ENCODE data around the gene TOP3B. TPM values are rescaled to one million over a fixed set of nuclear protein-coding genes. Genes with fewer than 3 reads are reported as not detected.

The TOP3B gene
- total and polyA plus RNA-seq, 4 donors, result 6.0 to 26.9 (median 8.8) TPM

DNA sequence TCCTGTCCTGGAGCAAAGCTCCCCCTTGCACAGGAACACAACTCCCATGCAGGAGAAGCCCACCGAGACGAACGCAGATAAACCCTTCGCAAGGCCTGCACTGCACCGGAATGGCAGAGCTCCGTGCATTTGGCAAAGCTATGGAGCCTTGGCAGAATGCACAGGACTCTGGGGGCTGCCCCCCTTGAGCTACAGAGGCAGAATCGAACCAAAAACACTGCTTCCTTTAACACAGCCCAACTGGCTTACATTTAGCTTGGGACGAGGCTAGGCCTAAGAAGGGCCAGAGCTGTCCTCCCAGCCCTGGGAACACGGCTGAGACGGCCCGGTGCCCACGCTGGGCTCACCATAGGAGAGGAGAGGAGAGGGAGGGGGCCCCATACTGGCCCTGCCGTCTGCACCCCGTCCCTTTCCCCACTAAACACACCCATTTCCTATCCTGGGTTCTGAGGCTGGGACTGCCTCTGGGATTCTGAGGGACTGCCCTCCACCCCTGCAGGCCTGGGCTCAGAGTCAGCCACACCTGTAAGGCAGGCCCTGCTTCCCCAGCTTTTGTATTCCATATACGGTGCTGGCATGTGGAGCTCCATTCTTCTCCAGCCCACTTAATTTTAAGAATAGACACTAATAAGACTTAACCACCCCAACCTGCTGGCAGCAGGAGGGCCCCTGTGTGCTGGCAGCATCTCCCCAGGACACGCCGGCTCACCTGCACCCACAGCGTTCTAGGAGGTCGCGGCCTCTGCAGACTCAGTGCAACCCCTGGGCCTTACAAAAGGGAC, 62.9 kb downstream of the TOP3B start:
- H3K27me3 ChIP-seq (ENCODE audit: control insufficient read depth in 4 of 4, insufficient read depth in 4 of 4, low read length in 3 of 4), result no peaks in the 10 kb centered on the region
- no peak overlapping the region for H3K4me3 ChIP-seq (ENCODE audit: low read depth in 1 of 3, low read length in 3 of 3)
- no peaks in the 10 kb centered on the region for H3K4me1 ChIP-seq (ENCODE audit: control insufficient read depth in 4 of 4, insufficient read depth in 4 of 4, low read length in 3 of 4)
- H3K27ac ChIP-seq (ENCODE audit: low read depth in 1 of 2, low read length in 2 of 2), result no peak overlapping the region
- no peak overlapping the region for H3K9ac ChIP-seq (ENCODE audit: low read depth in 1 of 2, low read length in 2 of 2)
- 92% methylated on average over 20 of the region's 20 CpGs for WGBS
- DNase-seq (ENCODE audit: low spot score), result no peak
- H3K9me3 ChIP-seq (ENCODE audit: control insufficient read depth in 4 of 4, low read length in 3 of 4), result no peaks in the 10 kb centered on the region
- peaks cover 0 to 2% (median 0%) of the 10 kb centered on the region in 4 donors for H3K36me3 ChIP-seq (ENCODE audit: control insufficient read depth in 4 of 4, insufficient read depth in 3 of 4, low read depth in 1 of 4, low read length in 3 of 4)
- TF ChIP-seq TAF1 (conservative IDR thresholded peaks at IDR 0.05), result no peak
- TF ChIP-seq NR2F2 (IDR thresholded peaks at IDR 0.05), result no peak
- no peak for TF ChIP-seq FOXA1 (IDR thresholded peaks at IDR 0.05)
- TF ChIP-seq HNF4G (IDR thresholded peaks at IDR 0.05), result no peak
- TF ChIP-seq JUND (IDR thresholded peaks at IDR 0.05), result no peak
- TF ChIP-seq RXRA (IDR thresholded peaks at IDR 0.05), result no peak
- no peak for TF ChIP-seq ATF3 (IDR thresholded peaks at IDR 0.05)
- no peak for TF ChIP-seq MAX (IDR thresholded peaks at IDR 0.05)
- no peak for TF ChIP-seq HNF4A (conservative IDR thresholded peaks at IDR 0.05)
- no peak for TF ChIP-seq FOXA2 (IDR thresholded peaks at IDR 0.05)
- TF ChIP-seq EGR1 (IDR thresholded peaks at IDR 0.05; ENCODE audit: low read depth in 2 of 2), result no peak
- no peak for TF ChIP-seq GABPA (IDR thresholded peaks at IDR 0.05 in 1 of 2, conservative IDR thresholded peaks at IDR 0.05 in 1 of 2)
- TF ChIP-seq, protein P1, sequence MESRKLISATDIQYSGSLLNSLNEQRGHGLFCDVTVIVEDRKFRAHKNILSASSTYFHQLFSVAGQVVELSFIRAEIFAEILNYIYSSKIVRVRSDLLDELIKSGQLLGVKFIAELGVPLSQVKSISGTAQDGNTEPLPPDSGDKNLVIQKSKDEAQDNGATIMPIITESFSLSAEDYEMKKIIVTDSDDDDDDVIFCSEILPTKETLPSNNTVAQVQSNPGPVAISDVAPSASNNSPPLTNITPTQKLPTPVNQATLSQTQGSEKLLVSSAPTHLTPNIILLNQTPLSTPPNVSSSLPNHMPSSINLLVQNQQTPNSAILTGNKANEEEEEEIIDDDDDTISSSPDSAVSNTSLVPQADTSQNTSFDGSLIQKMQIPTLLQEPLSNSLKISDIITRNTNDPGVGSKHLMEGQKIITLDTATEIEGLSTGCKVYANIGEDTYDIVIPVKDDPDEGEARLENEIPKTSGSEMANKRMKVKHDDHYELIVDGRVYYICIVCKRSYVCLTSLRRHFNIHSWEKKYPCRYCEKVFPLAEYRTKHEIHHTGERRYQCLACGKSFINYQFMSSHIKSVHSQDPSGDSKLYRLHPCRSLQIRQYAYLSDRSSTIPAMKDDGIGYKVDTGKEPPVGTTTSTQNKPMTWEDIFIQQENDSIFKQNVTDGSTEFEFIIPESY (IDR thresholded peaks at IDR 0.05), result no peak
- TF ChIP-seq CTCF (IDR thresholded peaks at IDR 0.05; ENCODE audit: low read depth, low read length, missing input control), result no peak
- no peak for TF ChIP-seq REST (IDR thresholded peaks at IDR 0.05)

All from liver (tissue), 9 donors.